CD14-positive monocyte (primary cell): ENCODE measurements around the gene WFDC1. TPM values are rescaled to one million over a fixed set of nuclear protein-coding genes. Genes with fewer than 3 reads are reported as not detected.

ENCODE experiments used
- DNase-seq, 3 donors: peaks; one replicate each; pipeline ENCODE4 v3.0.0-alpha.2; 2011 to 2022
- H2AFZ ChIP-seq: 2 replicates; pipeline ENCODE4 v1.6.0; 2012; ENCODE audit warnings: mild to moderate bottlenecking, low read depth, low read length, inconsistent platforms; ENCODE audit not compliant: insufficient read depth, poor library complexity, severe bottlenecking
- H3K27ac ChIP-seq, 2 donors: 1 replicate in 1 of 2; 2 replicates in 1 of 2; pipeline ENCODE4 v1.5.1; 2012 to 2013; ENCODE audit warnings: low read length in 2 of 2, control low read depth in 1 of 2, inconsistent platforms in 1 of 2, low read depth in 1 of 2, mild to moderate bottlenecking in 1 of 2
- H3K27me3 ChIP-seq, 2 donors: one replicate each; pipeline versions ENCODE4 v1.6.0 to v1.6.1; 2011 to 2013; ENCODE audit warnings: low read length in 2 of 2; ENCODE audit not compliant: control insufficient read depth in 2 of 2, insufficient read depth in 2 of 2
- H3K36me3 ChIP-seq, 2 donors: replicated peaks in 1 of 2; 1 replicate in 1 of 2; 2 replicates in 1 of 2; pipeline versions ENCODE4 v1.5.1 to v1.6.1; 2012 to 2013; ENCODE audit warnings: low read length in 2 of 2, control low read depth in 1 of 2, inconsistent platforms in 1 of 2, mild to moderate bottlenecking in 1 of 2; ENCODE audit not compliant: insufficient read depth in 2 of 2, control insufficient read depth in 1 of 2
- H3K4me1 ChIP-seq, 2 donors: 1 replicate in 1 of 2; 2 replicates in 1 of 2; pipeline versions ENCODE4 v1.5.1 to v1.6.1; 2012 to 2013; ENCODE audit warnings: low read length in 2 of 2, control low read depth in 1 of 2, inconsistent platforms in 1 of 2, mild to moderate bottlenecking in 1 of 2, moderate library complexity in 1 of 2; ENCODE audit not compliant: insufficient read depth in 2 of 2, control insufficient read depth in 1 of 2
- H3K4me2 ChIP-seq: replicated peaks from 2 replicates; pipeline ENCODE3; 2012; ENCODE audit warnings: low read length, moderate library complexity, mild to moderate bottlenecking; ENCODE audit not compliant: poor library complexity, severe bottlenecking; ENCODE audit errors: extremely low read depth
- H3K4me3 ChIP-seq, 3 experiments: fragments of 200-600 bp in 1 of 3; sonication (generic) in 1 of 3; replicated peaks in 1 of 3; 1 replicate in 2 of 3; 2 replicates in 1 of 3; pipeline ENCODE4 v1.5.1; 2011 to 2013; ENCODE audit warnings: low read length in 3 of 3, mild to moderate bottlenecking in 3 of 3, control low read depth in 2 of 3, low read depth in 2 of 3, inconsistent platforms in 1 of 3, moderate library complexity in 1 of 3
- H3K79me2 ChIP-seq: 2 replicates; pipeline ENCODE4 v1.6.0; 2012; ENCODE audit warnings: mild to moderate bottlenecking, control low read depth, inconsistent platforms, low read length, moderate library complexity; ENCODE audit not compliant: insufficient read depth
- H3K9ac ChIP-seq: 2 replicates; pipeline ENCODE4 v1.6.0; 2017; ENCODE audit warnings: low read length, mild to moderate bottlenecking; ENCODE audit not compliant: insufficient read depth, poor library complexity, severe bottlenecking
- H3K9me3 ChIP-seq, 2 donors: replicated peaks in 1 of 2; 1 replicate in 1 of 2; 2 replicates in 1 of 2; pipeline versions ENCODE4 v1.5.1 to v1.6.1; 2012 to 2013; ENCODE audit warnings: low read length in 2 of 2, control low read depth in 1 of 2; ENCODE audit not compliant: control insufficient read depth in 1 of 2, insufficient read depth in 1 of 2
- H4K20me1 ChIP-seq: 2 replicates; pipeline ENCODE4 v1.6.0; 2012; ENCODE audit warnings: mild to moderate bottlenecking, low read length, control low read depth, moderate library complexity; ENCODE audit not compliant: insufficient read depth
- H3K27ac Mint-ChIP-seq, 7 donors: one replicate each; pipeline ENCODE4 v1.8.0; 2020; ENCODE audit warnings: mild to moderate bottlenecking in 7 of 7, mixed read lengths in 7 of 7, moderate library complexity in 6 of 7, inconsistent platforms in 2 of 7
- H3K27me3 Mint-ChIP-seq, 3 donors: one replicate each; pipeline ENCODE4 v1.8.0; 2021 to 2022; ENCODE audit warnings: low read depth in 3 of 3, mild to moderate bottlenecking in 3 of 3, mixed read lengths in 3 of 3, moderate library complexity in 3 of 3, inconsistent platforms in 1 of 3
- H3K36me3 Mint-ChIP-seq, 2 donors: one replicate each; pipeline ENCODE4 v1.8.0; 2020; ENCODE audit warnings: mixed read lengths in 2 of 2, inconsistent platforms in 1 of 2, mild to moderate bottlenecking in 1 of 2
- H3K4me1 Mint-ChIP-seq: one replicate; pipeline ENCODE4 v1.8.0; 2020; ENCODE audit warnings: mild to moderate bottlenecking, mixed read lengths
- H3K4me3 Mint-ChIP-seq, 2 donors: one replicate each; pipeline ENCODE4 v1.8.0; 2020; ENCODE audit warnings: mild to moderate bottlenecking in 2 of 2, mixed read lengths in 2 of 2, moderate library complexity in 1 of 2
- H3K9me3 Mint-ChIP-seq, 7 donors: one replicate each; pipeline ENCODE4 v1.8.0; 2020 to 2022; ENCODE audit warnings: mixed read lengths in 7 of 7, mild to moderate bottlenecking in 6 of 7, moderate library complexity in 6 of 7, inconsistent platforms in 2 of 7
- CTCF ChIP-seq: fragments of 200-600 bp; IDR thresholded peaks from one replicate; pipeline ENCODE4 v1.8.0; 2022; ENCODE audit warnings: antibody characterized with exemption, mild to moderate bottlenecking
- WGBS: methylation state at CpG from one replicate; pipeline ENCODE4 v1.1.5; 2013; ENCODE audit warnings: missing lambda C conversion rate; ENCODE audit not compliant: insufficient coverage; 5-methylcytosine and 5-hydroxymethylcytosine counted together
- intact Hi-C, 2 donors: fragments of 100-400 bp; cut with micrococcal nuclease; formaldehyde crosslinking; loops; one replicate each; pipeline versions ENCODE4 v1.15.0 to v1.15.1; 2023
- polyA plus RNA-seq, 3 donors: library from polyadenylated mRNA; depleted of rRNA in 1 of 3; unstranded in 2 of 3; stranded (reverse) in 1 of 3; fragments of 300-500 nt in 2 of 3; fragments of >200 nt in 1 of 3; fragmentation: Illumina TruSeq in 2 of 3; gene quantifications; 1 replicate in 2 of 3; 2 replicates in 1 of 3; pipeline ENCODE4 v1.2.3, GENCODE V29; 2012 to 2021

The WFDC1 gene
- polyA plus RNA-seq, 3 donors, result not detected

GRCh38 chr16:84268291-84269040, 26.2 kb upstream of the WFDC1 start:
- Histone ChIP-seq H3K9me3 (no peaks in the 10 kb centered on the region), H3K79me2 (no peaks in the 10 kb centered on the region), H3K4me1 (no peaks in the 10 kb centered on the region), H4K20me1 (no peaks in the 10 kb centered on the region), H3K27ac (no peak overlapping the region), H3K4me2 (no peak overlapping the region), H3K27me3 (no peaks in the 10 kb centered on the region), H3K4me3 (no peak overlapping the region), H3K36me3 (no peaks in the 10 kb centered on the region), H2AFZ (no peak overlapping the region), H3K9ac (no peak overlapping the region)
- peaks cover 0 to 7% (median 1%) of the 10 kb centered on the region in 7 donors for H3K9me3 Mint-ChIP-seq
- H3K27me3 Mint-ChIP-seq, result peaks cover 0 to 11% (median 3%) of the 10 kb centered on the region in 3 donors
- WGBS, result 90% methylated on average over 7 of the region's 18 CpGs
- no peak overlapping the region for H3K4me3 Mint-ChIP-seq
- H3K36me3 Mint-ChIP-seq, result no peaks in the 10 kb centered on the region
- no peak overlapping the region for H3K27ac Mint-ChIP-seq
- TF ChIP-seq CTCF, result no peak
- DNase-seq, result no peak
- intact Hi-C loops, result no loop called here
- H3K4me1 Mint-ChIP-seq, result no peaks in the 10 kb centered on the region

DNA sequence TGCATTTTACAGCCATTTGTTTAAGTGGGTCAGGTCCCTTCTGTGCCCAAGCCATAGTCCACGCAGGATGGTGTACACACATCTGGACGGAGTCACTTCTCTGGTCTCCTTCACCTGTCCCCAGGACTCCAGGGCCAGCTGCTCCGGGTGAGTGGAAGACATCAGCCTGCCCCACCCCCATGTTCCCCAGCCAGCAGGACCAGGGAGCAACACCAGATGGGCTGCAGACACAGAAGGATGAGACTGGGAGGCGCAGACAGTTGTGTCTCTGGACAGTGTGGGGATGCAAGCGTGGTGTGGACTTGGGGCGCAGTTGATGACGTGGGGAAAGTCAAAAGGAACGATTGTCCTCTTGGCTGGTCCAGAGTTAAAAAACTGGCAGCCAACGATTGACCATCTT, 24.6 kb upstream of the WFDC1 start:
- H3K27ac Mint-ChIP-seq, result no peak overlapping the region
- H3K36me3 ChIP-seq, result no peaks in the 10 kb centered on the region

More for the DNA sequence above, 24.6 kb upstream of the WFDC1 start:
- Mint-ChIP-seq H3K4me1 (no peaks in the 10 kb centered on the region), H3K4me3 (no peak overlapping the region), H3K9me3 (peaks cover 0 to 7% (median 1%) of the 10 kb centered on the region in 7 donors), H3K27me3 (peaks cover 0 to 11% (median 3%) of the 10 kb centered on the region in 3 donors), H3K36me3 (no peaks in the 10 kb centered on the region)
- no peak for DNase-seq
- no peak overlapping the region for H2AFZ ChIP-seq
- TF ChIP-seq CTCF, result no peak
- no peak overlapping the region for H3K27ac ChIP-seq
- H3K4me2 ChIP-seq, result no peak overlapping the region
- WGBS, result 90% methylated on average over 8 of the region's 9 CpGs
- no peak overlapping the region for H3K4me3 ChIP-seq
- H3K9me3 ChIP-seq, result no peaks in the 10 kb centered on the region
- no peaks in the 10 kb centered on the region for H3K27me3 ChIP-seq
- H3K9ac ChIP-seq, result no peak overlapping the region
- intact Hi-C loops, result loop anchor here (10.0 kb wide), 3 partner anchors 235 to 455 kb away; partner anchors contain the start of gene MEAK7 (in 1 of the 2)
- no peaks in the 10 kb centered on the region for H4K20me1 ChIP-seq
- no peaks in the 10 kb centered on the region for H3K79me2 ChIP-seq
- H3K4me1 ChIP-seq, result no peaks in the 10 kb centered on the region
